ENCODE results near the gene POLL. TPM values are rescaled to one million over a fixed set of nuclear protein-coding genes. Genes with fewer than 3 reads are reported as not detected.
A peak's percentile ranks its signal among the peaks of the same experiment; 100 is the strongest.

Gene POLL
- total RNA-seq, 1 experiment from 2014 or later = 46.2 TPM

- TF ChIP-seq CTCF (IDR thresholded peaks at IDR 0.05) (peak; percentile 95), CBFB (CRISPR knock-in tag; IDR thresholded peaks at IDR 0.05; ENCODE audit: low read depth) (no peak), MAX (CRISPR knock-in tag; IDR thresholded peaks at IDR 0.05) (no peak), ZMAT4 (CRISPR knock-in tag; IDR thresholded peaks at IDR 0.05) (no peak), RORB (CRISPR knock-in tag; IDR thresholded peaks at IDR 0.05) (no peak), SOX15 (CRISPR knock-in tag; IDR thresholded peaks at IDR 0.05) (no peak), RELA (CRISPR knock-in tag; IDR thresholded peaks at IDR 0.05; ENCODE audit: borderline replicate concordance) (no peak), ZBTB21 (CRISPR knock-in tag; IDR thresholded peaks at IDR 0.05; ENCODE audit: borderline replicate concordance) (no peak), GTF2I (CRISPR knock-in tag; conservative IDR thresholded peaks at IDR 0.05) (no peak), EMX1 (CRISPR knock-in tag; IDR thresholded peaks at IDR 0.05) (no peak), ESRRA (CRISPR knock-in tag; IDR thresholded peaks at IDR 0.05; ENCODE audit: borderline replicate concordance) (no peak)
Measured at GRCh38 chr10:101569622-101570427, 18.2 kb downstream of the POLL start (continued).

GRCh38 chr10:101569323-101569621 lies 18.8 kb downstream of the POLL start:
- Mint-ChIP-seq H3K36me3 (no peaks in the 10 kb centered on the region), H3K27ac (no peak overlapping the region), H3K9me3 (no peaks in the 10 kb centered on the region), H3K27me3 (ENCODE audit: low read depth) (peaks cover 78% of the 10 kb centered on the region), H3K4me1 (peaks cover 32% of the 10 kb centered on the region), H3K4me3 (peak overlapping the region; percentile 79)
- CTCF ChIA-PET = interaction anchor here (0.6 to 4.6 kb wide), 52 partner anchors 9 to 519 kb away, joined by 3 to 80 read pairs (median 6); partner anchors contain the start of genes DPCD, NPM3 and POLL
- POLR2A ChIA-PET = interaction anchor here (0.6 kb wide), 1 partner anchor 53 kb away, joined by 3 read pairs; no protein-coding TSS in a partner anchor
- DNase-seq (ENCODE audit: low spot score) = peak; percentile 36
- ATAC-seq = no peak
- TF ChIP-seq ZNF281 (CRISPR knock-in tag; IDR thresholded peaks at IDR 0.05) (no peak), FOXP1 (CRISPR knock-in tag; IDR thresholded peaks at IDR 0.05; ENCODE audit: borderline replicate concordance) (no peak), AFF4 (CRISPR knock-in tag; IDR thresholded peaks at IDR 0.05; ENCODE audit: borderline replicate concordance) (no peak), HMGXB4 (CRISPR knock-in tag; IDR thresholded peaks at IDR 0.05) (no peak), ARID4B (CRISPR knock-in tag; IDR thresholded peaks at IDR 0.05; ENCODE audit: borderline replicate concordance) (no peak), ZNF396 (CRISPR knock-in tag; IDR thresholded peaks at IDR 0.05; ENCODE audit: borderline replicate concordance) (no peak), CTCF (IDR thresholded peaks at IDR 0.05) (no peak)

Measured in WTC11 (cell line).